Loucy (cell line): Measurements from ENCODE around the gene PEX3.

Experiments
- CTCF ChIP-seq: fragments of 200-600 bp; sonication (generic); conservative IDR thresholded peaks from 2 replicates; pipeline ENCODE4 v1.5.1; 2014; ENCODE audit warnings: mild to moderate bottlenecking, antibody characterized with exemption, low read length
- EZH2phosphoT487 ChIP-seq: fragments of 200-600 bp; IDR thresholded peaks from 2 replicates; pipeline ENCODE4 v1.6.1; 2018; ENCODE audit warnings: antibody characterized with exemption, mild to moderate bottlenecking, moderate library complexity, borderline replicate concordance

- TF ChIP-seq EZH2phosphoT487, result no peak
- TF ChIP-seq CTCF, result no peak
Observed at GRCh38 chr6:143515766-143516355, 65.3 kb downstream of the PEX3 start.
